ENCODE data around the gene ZNF280A.
"Not testable (repeated sequence)": the region's sequence is repeated elsewhere in the genome, so short reads cannot be mapped to it uniquely, and the experiment has no call there.

ZNF280A gene

GRCh38 chr22:22538226-22538989 is 18.3 kb upstream of the ZNF280A start:
- DNase-seq: no peak

DNA sequence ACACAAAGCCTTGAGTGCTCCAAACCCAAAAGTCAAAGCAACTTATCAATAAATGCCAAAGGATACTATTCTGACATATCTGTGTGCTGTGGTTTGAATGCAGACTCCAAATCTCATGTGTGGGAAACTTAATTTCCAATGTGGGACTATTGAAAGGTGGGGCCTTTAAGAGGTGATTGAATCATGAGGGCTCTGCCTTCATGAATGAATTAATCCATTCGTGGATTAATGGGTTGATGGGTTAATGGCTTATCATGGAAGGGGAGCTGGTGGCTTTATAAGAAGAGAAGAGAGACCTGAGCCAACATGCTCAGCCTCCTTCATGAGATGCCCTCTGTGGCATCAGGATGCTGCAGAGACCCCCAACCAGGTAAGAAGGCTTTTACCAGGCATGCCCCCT is 16.8 kb upstream of the ZNF280A start:
- no peak for DNase-seq

GRCh38 chr22:22536515-22536914 is 16.4 kb upstream of the ZNF280A start:
- DNase-seq: no peak

DNA sequence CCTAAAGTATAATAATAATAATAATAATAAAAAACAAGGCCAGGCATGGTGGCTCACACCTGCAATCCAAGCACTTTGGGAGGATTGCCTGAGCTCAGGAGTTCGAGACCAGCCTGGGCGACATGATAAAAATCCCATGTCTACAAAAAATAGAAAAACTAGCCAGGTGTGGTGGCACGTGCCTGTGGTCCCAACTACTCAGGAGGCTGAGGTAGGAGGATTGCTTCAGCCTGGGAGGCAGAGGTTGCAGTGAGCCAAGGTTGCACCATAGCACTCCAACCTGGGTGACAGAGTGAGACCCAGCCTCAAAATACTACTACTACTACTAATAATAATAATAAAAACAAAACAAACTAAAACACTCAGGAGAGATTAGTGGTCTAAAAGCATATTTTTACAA is 15.6 kb upstream of the ZNF280A start:
- DNase-seq: no peak

- DNase-seq: no peak
Measured at GRCh38 chr22:22534604-22535415, 14.7 kb upstream of the ZNF280A start.

DNA sequence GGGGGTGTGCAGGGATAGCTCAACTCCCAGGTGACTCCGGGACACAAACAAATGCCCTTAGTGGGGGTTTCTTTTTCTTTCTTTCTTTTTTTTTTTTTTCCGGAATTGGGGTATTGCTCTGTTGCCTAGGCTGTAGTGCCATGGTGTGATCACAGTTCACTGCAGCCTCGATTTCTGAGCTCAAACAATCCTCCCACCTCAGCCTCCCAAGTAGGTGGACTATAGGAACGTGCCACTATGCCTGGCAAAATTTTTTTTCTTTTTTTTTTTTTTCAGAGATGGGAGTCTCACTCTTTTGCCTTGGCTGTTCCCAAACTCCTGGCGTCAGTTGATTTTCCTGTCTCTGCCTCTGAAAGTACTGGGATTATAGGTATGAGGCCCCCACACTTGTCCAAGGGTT is 13.8 kb upstream of the ZNF280A start:
- DNase-seq: no peak

GRCh38 chr22:22533417-22533816 is 13.3 kb upstream of the ZNF280A start:
- DNase-seq: no peak

- DNase-seq: not testable (repeated sequence)
Measured at GRCh38 chr22:22532547-22533071, 12.5 kb upstream of the ZNF280A start.

DNA sequence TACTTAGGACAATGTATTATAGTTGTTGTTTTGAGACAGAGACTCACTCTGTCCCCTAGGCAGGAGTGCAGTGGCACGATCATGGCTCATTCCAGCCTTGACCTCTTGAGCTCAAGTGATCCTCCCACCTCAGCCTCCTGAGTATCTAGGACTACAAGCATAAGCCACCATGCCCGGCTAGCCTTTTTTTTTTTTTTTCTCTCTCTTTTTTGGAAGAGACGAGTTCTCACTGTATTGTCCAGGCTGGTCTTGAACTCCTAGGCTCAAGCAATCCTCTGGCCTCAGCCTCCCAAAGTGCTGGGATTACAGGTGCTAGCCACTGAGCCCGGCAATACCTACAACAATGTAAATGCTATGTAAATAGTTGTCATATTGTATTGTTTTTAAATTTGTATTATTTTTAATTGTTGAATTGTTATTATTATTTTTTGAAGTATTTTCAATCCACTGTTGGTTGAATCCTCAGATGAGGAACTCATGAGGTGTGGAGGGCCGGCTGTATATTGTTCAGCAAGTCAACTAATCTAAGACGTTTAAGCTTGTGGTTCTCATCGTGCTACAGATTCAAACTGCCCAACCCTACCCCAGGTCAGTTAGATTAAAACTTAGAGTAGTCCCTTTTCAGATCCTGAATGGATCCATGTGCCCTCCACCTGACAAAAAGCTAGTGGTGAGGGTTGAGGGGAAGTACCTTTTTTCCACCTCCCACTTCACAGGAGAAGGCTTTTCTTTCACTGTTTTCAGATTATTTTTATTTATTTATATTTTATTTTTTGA is 11.9 kb upstream of the ZNF280A start:
- DNase-seq: no peak

DNA sequence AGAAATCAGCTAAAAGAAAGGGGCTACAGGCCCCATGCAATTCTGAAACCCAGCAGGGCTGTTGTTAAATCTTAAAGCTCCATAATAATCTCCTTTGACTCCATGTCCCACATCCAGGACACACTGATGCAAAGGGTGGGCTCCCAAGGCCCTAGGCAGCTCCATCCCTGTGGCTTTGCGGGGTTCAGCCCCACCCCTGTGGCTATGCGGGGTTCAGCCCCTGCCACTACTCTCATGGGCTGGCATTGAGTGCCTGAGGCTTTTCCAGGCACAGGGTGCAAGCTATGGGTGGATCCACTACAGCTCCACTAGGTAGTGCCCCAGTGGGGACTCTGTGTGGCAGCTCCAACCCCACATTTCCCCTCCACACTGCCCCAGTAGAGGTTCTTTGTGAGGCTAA is 8.7 kb upstream of the ZNF280A start:
- DNase-seq: no peak

- DNase-seq: no peak
Measured at GRCh38 chr22:22527312-22527711, 7.2 kb upstream of the ZNF280A start.

DNA sequence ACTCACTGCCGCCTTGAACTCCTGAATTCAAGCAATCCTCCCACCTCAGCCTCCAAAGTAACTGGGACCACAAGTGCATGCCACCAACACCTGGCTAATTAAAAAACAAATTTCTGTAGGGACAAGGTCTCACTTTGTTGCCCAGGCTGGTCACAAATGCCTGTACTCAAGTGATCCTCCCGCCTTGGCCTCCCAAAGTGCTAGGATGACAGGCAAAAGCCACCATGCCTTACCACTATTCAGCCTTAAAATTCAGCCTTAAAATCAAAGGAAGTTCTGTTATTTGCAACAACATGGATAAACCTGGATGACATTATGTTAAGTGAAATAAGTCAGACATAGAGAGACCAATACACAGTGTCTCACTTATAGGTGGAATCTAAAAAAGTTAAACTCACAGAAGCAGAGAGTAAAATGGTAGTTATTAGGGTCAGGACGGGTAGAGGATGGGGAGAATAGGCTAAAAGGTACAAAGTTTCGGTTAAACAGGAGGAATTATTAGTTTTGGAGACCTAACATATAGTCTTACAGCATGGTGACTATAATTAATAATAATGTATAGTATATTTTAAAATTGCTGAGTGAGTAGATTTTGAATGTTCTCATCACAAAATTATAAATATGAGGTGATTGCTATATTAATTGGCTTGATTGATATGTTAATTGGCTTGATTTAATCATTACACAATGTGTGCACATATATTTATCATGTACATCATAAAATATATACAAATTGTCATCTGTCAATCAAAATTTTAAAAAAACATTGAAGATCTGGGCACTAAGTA is 6.2 kb upstream of the ZNF280A start:
- DNase-seq: no peak

- no peak for DNase-seq
Measured at GRCh38 chr22:22523494-22523893, 3.4 kb upstream of the ZNF280A start.

DNA sequence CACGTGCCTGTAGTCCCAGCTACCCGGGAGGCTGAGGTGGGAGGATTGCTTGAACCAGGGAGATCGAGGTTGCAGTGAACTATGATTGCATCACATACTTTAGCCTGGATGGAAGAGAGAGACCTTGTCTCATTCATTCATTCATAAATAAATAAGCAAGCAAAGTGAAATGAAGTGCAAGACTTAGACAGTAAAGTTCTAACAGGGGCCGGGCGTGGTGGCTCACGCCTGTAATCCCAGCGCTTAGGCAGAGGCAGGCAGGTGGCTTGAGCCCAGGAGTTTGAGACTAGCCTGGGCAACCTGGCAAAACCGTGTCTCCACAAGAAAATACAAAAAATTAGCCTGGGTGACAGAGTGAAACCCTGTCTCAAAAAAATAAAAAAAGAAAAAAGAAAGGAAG is 1.6 kb upstream of the ZNF280A start:
- no peak for DNase-seq

DNA sequence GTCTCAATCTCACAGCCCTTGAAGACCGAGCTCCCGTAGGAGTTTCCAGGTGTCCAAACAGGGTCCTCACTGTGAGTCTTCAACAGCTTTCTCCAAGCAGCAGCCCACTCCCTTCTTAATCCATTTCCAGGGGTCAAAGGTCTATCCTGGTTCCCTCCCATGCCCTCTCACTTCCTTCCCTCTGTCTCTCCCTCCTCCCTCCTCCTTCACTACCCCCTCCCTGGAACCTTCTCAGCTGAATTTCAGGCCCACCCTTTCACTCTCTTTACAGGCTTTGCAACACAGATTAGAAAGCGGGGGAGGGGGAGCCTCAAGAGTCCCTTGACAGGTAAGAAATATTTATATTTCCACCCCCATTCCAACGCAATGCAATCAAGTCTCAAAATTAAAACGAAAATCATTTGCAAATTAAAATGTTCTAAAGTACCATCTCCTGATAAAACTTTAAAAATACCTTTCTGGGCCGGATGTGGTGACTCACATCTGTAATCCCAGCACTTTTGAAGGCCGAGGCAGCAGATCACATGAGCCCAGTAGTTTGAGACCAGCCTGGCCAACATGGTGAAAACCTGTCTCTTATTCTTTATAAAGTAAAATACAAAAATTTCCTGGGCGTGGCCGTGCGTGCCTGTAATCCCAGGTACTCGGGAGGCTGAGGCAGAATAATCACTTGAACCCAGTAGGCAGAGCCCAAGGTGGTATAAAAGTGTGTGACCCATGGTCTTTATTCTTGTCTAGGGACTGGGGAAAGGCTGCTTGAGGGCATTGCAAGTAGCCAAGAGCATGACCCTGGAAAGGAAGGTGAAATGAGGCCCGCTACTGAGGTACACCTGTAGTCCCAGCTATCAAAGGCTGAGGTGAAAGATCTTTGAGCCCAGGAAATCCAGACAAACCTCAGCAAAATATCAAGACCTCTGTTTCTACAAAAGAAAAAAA is 865 bp upstream of the ZNF280A start:
- no peak for DNase-seq

DNA sequence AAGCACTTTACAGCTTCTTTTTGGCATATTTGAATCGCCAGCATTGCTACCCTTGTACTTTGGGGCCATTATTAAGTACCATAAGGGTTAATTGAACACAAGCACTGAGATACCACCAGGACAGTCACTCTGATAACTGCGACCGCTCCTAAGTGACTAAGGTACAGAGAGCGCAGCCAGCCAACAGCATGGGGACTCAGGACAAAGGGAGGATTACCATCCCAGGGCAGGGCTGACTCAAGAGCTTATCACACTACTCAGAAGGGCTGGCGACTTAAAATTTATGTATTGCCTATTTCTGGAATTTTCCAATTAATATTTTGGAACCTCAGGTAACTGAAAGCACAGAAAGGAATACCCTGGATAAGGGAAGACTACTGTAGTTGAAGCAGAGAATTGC is 479 bp downstream of the ZNF280A start:
- DNase-seq: no peak

DNA sequence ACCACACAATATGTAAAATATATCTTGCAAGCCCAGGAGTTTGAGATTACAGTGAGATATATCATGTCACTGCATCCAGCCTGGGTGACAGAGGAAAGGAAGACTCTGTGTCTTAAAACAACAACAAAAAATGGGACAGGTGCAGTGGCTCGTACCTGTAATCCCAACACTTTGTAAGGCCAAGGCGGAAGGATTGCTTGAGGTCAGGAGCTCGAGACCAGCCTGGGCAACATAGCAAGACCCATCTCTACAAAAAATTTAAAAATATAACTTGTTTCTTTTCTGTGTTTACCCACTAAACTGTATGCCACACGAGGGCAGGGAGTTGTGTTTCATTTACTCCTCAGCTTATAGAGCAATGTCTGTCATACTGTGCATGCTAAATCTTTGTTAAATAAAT is 3.1 kb downstream of the ZNF280A start:
- no peak for DNase-seq

DNA sequence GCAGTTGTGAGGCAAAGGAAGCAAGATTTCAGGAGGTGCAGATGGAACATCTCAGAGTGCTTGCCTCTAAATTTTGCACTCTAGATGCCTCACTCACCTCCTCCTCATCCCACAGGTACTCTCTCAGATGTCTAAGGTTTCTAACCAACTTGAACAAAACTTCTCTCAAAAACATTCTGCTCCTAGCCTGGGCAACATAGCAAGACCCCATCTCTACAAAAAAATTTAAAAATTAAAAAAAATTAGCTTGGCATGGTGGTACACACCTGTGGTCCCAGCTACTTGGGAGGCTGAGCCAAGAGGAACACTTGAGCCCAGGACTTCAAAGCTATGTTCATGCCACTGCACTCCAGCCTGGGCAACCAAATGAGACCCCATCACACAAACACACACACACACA is 4.2 kb downstream of the ZNF280A start:
- no peak for DNase-seq

GRCh38 chr22:22514431-22514830 is 5.6 kb downstream of the ZNF280A start:
- not testable (repeated sequence) for DNase-seq

- no peak for DNase-seq
Measured at GRCh38 chr22:22513619-22514018, 6.5 kb downstream of the ZNF280A start.

DNA sequence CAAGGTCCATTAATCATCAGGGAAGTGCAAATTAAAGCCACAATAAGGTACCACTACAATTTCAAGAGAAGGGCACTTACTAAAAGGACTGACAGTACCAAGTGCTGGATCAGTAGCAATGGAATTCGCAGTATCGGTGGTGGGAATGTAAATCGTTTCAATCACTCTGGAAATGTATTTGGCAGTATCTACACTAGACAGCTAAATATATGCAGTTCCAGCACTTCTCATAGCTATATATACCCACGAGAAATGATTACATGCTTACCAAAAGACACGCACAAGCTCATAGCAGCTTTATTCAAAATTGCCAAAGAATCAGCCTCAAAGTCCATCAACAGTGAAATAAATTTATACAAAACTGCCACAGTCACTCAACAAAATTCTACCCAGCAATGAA is 7.1 kb downstream of the ZNF280A start:
- DNase-seq: no peak
